MM.1S (cell line): ENCODE measurements around the gene MT3.

Experiments
- EZH2 ChIP-seq: fragments of 300-600 bp; sonication (generic); optimal IDR thresholded peaks from 2 replicates; pipeline ENCODE3; 2017; ENCODE audit warnings: low read depth, mild to moderate bottlenecking, antibody characterized with exemption, low read length, mixed read lengths
- EZH2phosphoT487 ChIP-seq: fragments of 300-600 bp; sonication (generic); IDR thresholded peaks from 2 replicates; pipeline ENCODE4 v1.6.1; 2018; ENCODE audit warnings: antibody characterized with exemption, low read length
- TF ChIP-seq, protein P1 (sequence below): fragments of 300-600 bp; sonication (generic); IDR thresholded peaks from 2 replicates; pipeline ENCODE4 v1.5.1; 2016; ENCODE audit warnings: antibody characterized with exemption, low read length, mixed read lengths

DNA sequence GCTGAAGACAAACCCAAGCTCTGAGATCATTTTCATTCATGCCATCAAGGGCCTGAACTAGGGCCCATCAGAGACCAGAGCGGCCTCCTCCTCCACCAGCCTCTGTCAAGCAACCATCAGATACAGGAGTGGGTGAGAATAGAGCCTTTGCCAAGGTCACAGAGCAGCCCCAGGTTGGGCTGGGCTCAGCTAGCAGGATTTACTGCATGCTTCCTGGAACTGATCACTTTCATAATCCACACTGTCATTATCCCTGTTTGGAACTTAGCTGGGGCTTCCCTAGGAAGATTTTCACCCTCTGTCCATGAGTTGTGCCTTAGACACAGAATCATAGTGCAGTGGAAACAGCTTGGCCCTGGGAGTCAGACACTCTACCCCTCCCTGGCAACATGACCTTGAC is 19.4 kb upstream of the MT3 start:
- TF ChIP-seq EZH2 (no peak), EZH2phosphoT487 (no peak)
- TF ChIP-seq, protein P1, sequence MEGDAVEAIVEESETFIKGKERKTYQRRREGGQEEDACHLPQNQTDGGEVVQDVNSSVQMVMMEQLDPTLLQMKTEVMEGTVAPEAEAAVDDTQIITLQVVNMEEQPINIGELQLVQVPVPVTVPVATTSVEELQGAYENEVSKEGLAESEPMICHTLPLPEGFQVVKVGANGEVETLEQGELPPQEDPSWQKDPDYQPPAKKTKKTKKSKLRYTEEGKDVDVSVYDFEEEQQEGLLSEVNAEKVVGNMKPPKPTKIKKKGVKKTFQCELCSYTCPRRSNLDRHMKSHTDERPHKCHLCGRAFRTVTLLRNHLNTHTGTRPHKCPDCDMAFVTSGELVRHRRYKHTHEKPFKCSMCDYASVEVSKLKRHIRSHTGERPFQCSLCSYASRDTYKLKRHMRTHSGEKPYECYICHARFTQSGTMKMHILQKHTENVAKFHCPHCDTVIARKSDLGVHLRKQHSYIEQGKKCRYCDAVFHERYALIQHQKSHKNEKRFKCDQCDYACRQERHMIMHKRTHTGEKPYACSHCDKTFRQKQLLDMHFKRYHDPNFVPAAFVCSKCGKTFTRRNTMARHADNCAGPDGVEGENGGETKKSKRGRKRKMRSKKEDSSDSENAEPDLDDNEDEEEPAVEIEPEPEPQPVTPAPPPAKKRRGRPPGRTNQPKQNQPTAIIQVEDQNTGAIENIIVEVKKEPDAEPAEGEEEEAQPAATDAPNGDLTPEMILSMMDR = no peak
